CD4-positive, alpha-beta memory T cell (primary cell): ENCODE results near the gene ZNF451. TPM values are rescaled to one million over a fixed set of nuclear protein-coding genes. Genes with fewer than 3 reads are reported as not detected.

Experiments used
- CTCF ChIA-PET: fragments of 350-600 bp; sonication (Branson Sonifier 250); formaldehyde crosslinking; loops from one replicate; lab custom pipeline; 2021; ENCODE audit warnings: inconsistent platforms; ENCODE audit not compliant: partially characterized antibody; lab: Charles Lee
- POLR2A ChIA-PET: fragments of 350-600 bp; sonication (Branson Sonifier 250); formaldehyde crosslinking; loops from one replicate; lab custom pipeline; 2021; ENCODE audit not compliant: partially characterized antibody; lab: Charles Lee
- DNase-seq, 5 donors: peaks; one replicate each; pipeline versions ENCODE4 v3.0.0 to v3.0.0-alpha.2; 2020 to 2022; ENCODE audit warnings: mixed read lengths in 1 of 5
- H3K27ac ChIP-seq: one replicate; pipeline ENCODE4 v1.7.0; 2013; ENCODE audit warnings: low read depth, low read length
- H3K27me3 ChIP-seq: 2 replicates; pipeline ENCODE4 v1.7.0; 2013; ENCODE audit warnings: mild to moderate bottlenecking, low read length, moderate library complexity; ENCODE audit not compliant: insufficient read depth
- H3K36me3 ChIP-seq: 2 replicates; pipeline ENCODE4 v1.7.0; 2013; ENCODE audit warnings: mild to moderate bottlenecking, low read length, moderate library complexity; ENCODE audit not compliant: insufficient read depth
- H3K4me1 ChIP-seq: 2 replicates; pipeline ENCODE4 v1.7.0; 2013; ENCODE audit warnings: mild to moderate bottlenecking, low read length, moderate library complexity; ENCODE audit not compliant: insufficient read depth
- H3K4me3 ChIP-seq, 2 donors: one replicate each; pipeline ENCODE4 v1.7.0; 2013; ENCODE audit warnings: low read length in 2 of 2, mild to moderate bottlenecking in 1 of 2
- H3K9me3 ChIP-seq, 2 donors: one replicate each; pipeline ENCODE4 v1.7.0; 2013; ENCODE audit warnings: low read length in 2 of 2, control low read depth in 1 of 2; ENCODE audit not compliant: control insufficient read depth in 1 of 2
- H3K27ac Mint-ChIP-seq, 7 donors: one replicate each; pipeline ENCODE4 v1.8.0; 2020 to 2021; ENCODE audit warnings: mixed read lengths in 7 of 7, mild to moderate bottlenecking in 6 of 7, inconsistent platforms in 3 of 7, moderate library complexity in 3 of 7
- H3K27me3 Mint-ChIP-seq, 2 donors: one replicate each; pipeline ENCODE4 v1.8.0; 2020 to 2021; ENCODE audit warnings: mixed read lengths in 2 of 2
- H3K36me3 Mint-ChIP-seq, 2 donors: one replicate each; pipeline ENCODE4 v1.8.0; 2020 to 2021; ENCODE audit warnings: mixed read lengths in 2 of 2, inconsistent platforms in 1 of 2, mild to moderate bottlenecking in 1 of 2
- H3K4me1 Mint-ChIP-seq, 4 donors: one replicate each; pipeline ENCODE4 v1.8.0; 2020 to 2021; ENCODE audit warnings: mixed read lengths in 4 of 4, mild to moderate bottlenecking in 1 of 4
- H3K4me3 Mint-ChIP-seq, 8 donors: one replicate each; pipeline ENCODE4 v1.8.0; 2020 to 2021; ENCODE audit warnings: mixed read lengths in 8 of 8, mild to moderate bottlenecking in 7 of 8, moderate library complexity in 6 of 8, inconsistent platforms in 3 of 8
- H3K9me3 Mint-ChIP-seq, 8 donors: one replicate each; pipeline ENCODE4 v1.8.0; 2020 to 2021; ENCODE audit warnings: mixed read lengths in 8 of 8, mild to moderate bottlenecking in 5 of 8, inconsistent platforms in 3 of 8, moderate library complexity in 1 of 8
- intact Hi-C: fragments of 100-400 bp; cut with micrococcal nuclease; formaldehyde crosslinking; loops from one replicate; pipeline ENCODE4 v1.15.1; 2023
- polyA plus RNA-seq, 2 donors: library from polyadenylated mRNA; unstranded; fragments of 300-500 nt; fragmentation: Illumina TruSeq; gene quantifications; one replicate each; pipeline ENCODE4 v1.2.3, GENCODE V29; 2021
- total RNA-seq, 2 experiments: library from RNA; stranded (reverse); gene quantifications; one replicate each; pipeline ENCODE4 v1.2.3, GENCODE V29; 2021

ZNF451 gene
- total and polyA plus RNA-seq, 4 experiments from 2014 or later = 26.1 to 97.7 (median 54.7) TPM

GRCh38 chr6:57195457-57195856, 105.5 kb downstream of the ZNF451 start:
- DNase-seq = no peak
- Mint-ChIP-seq H3K27me3 (no peaks in the 10 kb centered on the region), H3K36me3 (peaks cover 0 to 15% of the 10 kb centered on the region in 2 donors), H3K9me3 (no peaks in the 10 kb centered on the region), H3K27ac (no peak overlapping the region), H3K4me1 (no peaks in the 10 kb centered on the region), H3K4me3 (no peak overlapping the region)
- Histone ChIP-seq H3K27ac (no peak overlapping the region), H3K4me1 (no peaks in the 10 kb centered on the region), H3K4me3 (no peak overlapping the region), H3K36me3 (no peaks in the 10 kb centered on the region), H3K9me3 (no peaks in the 10 kb centered on the region), H3K27me3 (no peaks in the 10 kb centered on the region)
- intact Hi-C loops = no loop called here
- ChIA-PET CTCF (no interaction called here), POLR2A (no interaction called here)

GRCh38 chr6:57198926-57199636, 109.1 kb downstream of the ZNF451 start:
- Histone ChIP-seq H3K27ac (no peak overlapping the region), H3K36me3 (no peaks in the 10 kb centered on the region), H3K27me3 (no peaks in the 10 kb centered on the region), H3K9me3 (no peaks in the 10 kb centered on the region), H3K4me1 (no peaks in the 10 kb centered on the region), H3K4me3 (no peak overlapping the region)
- H3K4me1 Mint-ChIP-seq = no peaks in the 10 kb centered on the region
- no peak for DNase-seq
- H3K27me3 Mint-ChIP-seq = no peaks in the 10 kb centered on the region
- H3K27ac Mint-ChIP-seq = no peak overlapping the region
- ChIA-PET CTCF (interaction anchor here (0.8 kb wide), 1 partner anchor 10 kb away, joined by 3 read pairs; no protein-coding TSS in a partner anchor), POLR2A (no interaction called here)
- H3K36me3 Mint-ChIP-seq = no peaks in the 10 kb centered on the region
- intact Hi-C loops = no loop called here
- H3K9me3 Mint-ChIP-seq = no peaks in the 10 kb centered on the region
- no peak overlapping the region for H3K4me3 Mint-ChIP-seq

GRCh38 chr6:57201718-57202117, 111.7 kb downstream of the ZNF451 start:
- no peak overlapping the region for H3K4me3 ChIP-seq
- H3K36me3 Mint-ChIP-seq = no peaks in the 10 kb centered on the region
- CTCF ChIA-PET = no interaction called here
- intact Hi-C loops = no loop called here
- no peak overlapping the region for H3K4me3 Mint-ChIP-seq
- no peaks in the 10 kb centered on the region for H3K27me3 Mint-ChIP-seq
- no peak overlapping the region for H3K27ac Mint-ChIP-seq
- DNase-seq = no peak
- H3K9me3 Mint-ChIP-seq = no peaks in the 10 kb centered on the region
- POLR2A ChIA-PET = no interaction called here
- H3K27ac ChIP-seq = no peak overlapping the region
- no peaks in the 10 kb centered on the region for H3K4me1 ChIP-seq
- no peaks in the 10 kb centered on the region for H3K9me3 ChIP-seq
- no peaks in the 10 kb centered on the region for H3K27me3 ChIP-seq
- no peaks in the 10 kb centered on the region for H3K36me3 ChIP-seq
- no peaks in the 10 kb centered on the region for H3K4me1 Mint-ChIP-seq

- intact Hi-C loops = no loop called here
- Mint-ChIP-seq H3K27ac (no peak overlapping the region), H3K4me3 (no peak overlapping the region), H3K9me3 (peaks cover 0 to 3% (median 0%) of the 10 kb centered on the region in 8 donors), H3K36me3 (no peaks in the 10 kb centered on the region), H3K27me3 (no peaks in the 10 kb centered on the region), H3K4me1 (no peaks in the 10 kb centered on the region)
- CTCF ChIA-PET = interaction anchor here (0.9 kb wide), 1 partner anchor 9 kb away, joined by 3 read pairs; no protein-coding TSS in a partner anchor
- Histone ChIP-seq H3K4me3 (no peak overlapping the region), H3K27me3 (no peaks in the 10 kb centered on the region), H3K36me3 (no peaks in the 10 kb centered on the region), H3K4me1 (no peaks in the 10 kb centered on the region), H3K27ac (no peak overlapping the region), H3K9me3 (no peaks in the 10 kb centered on the region)
- POLR2A ChIA-PET = no interaction called here
- no peak for DNase-seq
These were observed 115.8 kb downstream of the ZNF451 start for GRCh38 chr6:57205550-57206328.

- DNase-seq = no peak
- peaks cover 0 to 3% (median 0%) of the 10 kb centered on the region in 8 donors for H3K9me3 Mint-ChIP-seq
- POLR2A ChIA-PET = no interaction called here
- no peaks in the 10 kb centered on the region for H3K27me3 Mint-ChIP-seq
- H3K4me1 Mint-ChIP-seq = peaks cover 0 to 2% (median 0%) of the 10 kb centered on the region in 4 donors
- CTCF ChIA-PET = no interaction called here
- Histone ChIP-seq H3K27me3 (no peaks in the 10 kb centered on the region), H3K4me3 (no peak overlapping the region), H3K4me1 (no peaks in the 10 kb centered on the region), H3K9me3 (no peaks in the 10 kb centered on the region), H3K36me3 (no peaks in the 10 kb centered on the region), H3K27ac (no peak overlapping the region)
- no peaks in the 10 kb centered on the region for H3K36me3 Mint-ChIP-seq
- intact Hi-C loops = no loop called here
- H3K27ac Mint-ChIP-seq = no peak overlapping the region
- H3K4me3 Mint-ChIP-seq = no peak overlapping the region
These were observed 117.2 kb downstream of the ZNF451 start for GRCh38 chr6:57207141-57207540.

GRCh38 chr6:57207872-57208271, 117.9 kb downstream of the ZNF451 start:
- H3K27me3 ChIP-seq = no peaks in the 10 kb centered on the region
- intact Hi-C loops = no loop called here
- no peak for DNase-seq
- POLR2A ChIA-PET = no interaction called here
- H3K4me1 ChIP-seq = no peaks in the 10 kb centered on the region
- no peaks in the 10 kb centered on the region for H3K9me3 ChIP-seq
- Mint-ChIP-seq H3K27ac (no peak overlapping the region), H3K4me1 (peaks cover 0 to 2% (median 0%) of the 10 kb centered on the region in 4 donors), H3K36me3 (no peaks in the 10 kb centered on the region), H3K4me3 (no peak overlapping the region), H3K9me3 (peaks cover 0 to 3% (median 0%) of the 10 kb centered on the region in 8 donors), H3K27me3 (no peaks in the 10 kb centered on the region)
- no peaks in the 10 kb centered on the region for H3K36me3 ChIP-seq
- no peak overlapping the region for H3K27ac ChIP-seq
- H3K4me3 ChIP-seq = no peak overlapping the region
- CTCF ChIA-PET = interaction anchor here (0.6 kb wide), 1 partner anchor 119 kb away, joined by 3 read pairs; no protein-coding TSS in a partner anchor

GRCh38 chr6:57209030-57209429, 119.0 kb downstream of the ZNF451 start:
- no peak overlapping the region for H3K27ac ChIP-seq
- H3K4me3 Mint-ChIP-seq = no peak overlapping the region
- peaks cover 1 to 6% (median 6%) of the 10 kb centered on the region in 4 donors for H3K4me1 Mint-ChIP-seq
- H3K9me3 Mint-ChIP-seq = peaks cover 0 to 3% (median 0%) of the 10 kb centered on the region in 8 donors
- no peaks in the 10 kb centered on the region for H3K9me3 ChIP-seq
- POLR2A ChIA-PET = no interaction called here
- no peak for DNase-seq
- peaks cover 6% of the 10 kb centered on the region for H3K4me1 ChIP-seq
- no peak overlapping the region for H3K27ac Mint-ChIP-seq
- no peaks in the 10 kb centered on the region for H3K36me3 Mint-ChIP-seq
- intact Hi-C loops = no loop called here
- no peaks in the 10 kb centered on the region for H3K27me3 ChIP-seq
- H3K4me3 ChIP-seq = no peak overlapping the region
- H3K36me3 ChIP-seq = no peaks in the 10 kb centered on the region
- no peaks in the 10 kb centered on the region for H3K27me3 Mint-ChIP-seq
- CTCF ChIA-PET = no interaction called here
